Suppressor macrophage (primary cell): ENCODE data around the gene CEP78.

ENCODE experiments used
- DNase-seq, 4 experiments: peaks; one replicate each; pipeline ENCODE4 v3.0.0-alpha.2; 2020 to 2022

Gene CEP78

DNA sequence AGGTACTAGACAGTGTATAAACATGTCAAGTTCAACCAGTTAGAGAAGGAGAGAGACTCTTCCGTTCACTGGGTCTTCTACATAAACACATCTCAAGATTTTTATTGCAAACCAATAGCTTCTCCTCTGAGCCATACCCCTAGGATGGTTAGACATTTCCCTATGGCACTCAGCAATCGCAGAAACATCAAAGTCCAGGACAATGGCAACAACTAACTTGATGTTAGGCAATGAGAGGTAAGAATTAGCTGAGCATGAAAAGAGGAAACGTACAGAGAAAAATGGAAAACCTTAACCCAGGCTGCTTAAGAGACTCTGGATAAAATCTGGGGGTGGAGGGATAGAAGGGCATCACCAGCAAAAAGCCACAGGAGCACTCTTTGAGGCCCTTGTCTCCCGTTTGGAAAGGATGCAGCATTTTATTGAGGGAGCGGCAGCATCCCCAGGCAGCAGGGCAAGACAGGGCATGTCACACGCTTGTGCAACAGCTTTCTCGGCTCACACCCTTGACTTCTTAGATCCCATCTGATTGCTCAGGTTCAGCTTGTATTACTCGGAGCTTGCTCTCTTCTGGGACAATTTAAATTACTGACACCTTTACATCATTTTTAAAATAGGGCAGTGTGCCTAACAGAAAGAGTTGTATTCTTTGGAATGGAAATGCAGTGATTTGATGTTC, 52.5 kb downstream of the CEP78 start:
- DNase-seq: no peak

DNA sequence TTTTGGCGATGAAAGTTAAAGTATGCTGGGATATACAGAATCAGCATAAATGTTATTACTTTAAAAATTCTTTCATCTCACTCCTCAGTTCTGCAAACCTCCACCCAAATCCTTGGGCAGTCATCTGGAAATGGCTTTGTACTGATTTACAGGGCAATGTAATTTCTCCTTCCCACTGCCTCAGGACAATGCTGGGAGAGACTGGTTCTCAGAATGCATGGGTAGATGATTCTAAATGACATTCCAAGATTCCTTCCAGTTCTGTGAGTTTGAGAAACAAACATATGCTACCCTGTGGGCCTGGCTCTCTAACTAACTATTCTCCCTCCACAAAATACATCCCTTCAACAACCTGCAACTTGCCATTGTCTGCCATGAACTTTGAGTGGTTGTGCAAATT, 53.6 kb downstream of the CEP78 start:
- no peak for DNase-seq

DNA sequence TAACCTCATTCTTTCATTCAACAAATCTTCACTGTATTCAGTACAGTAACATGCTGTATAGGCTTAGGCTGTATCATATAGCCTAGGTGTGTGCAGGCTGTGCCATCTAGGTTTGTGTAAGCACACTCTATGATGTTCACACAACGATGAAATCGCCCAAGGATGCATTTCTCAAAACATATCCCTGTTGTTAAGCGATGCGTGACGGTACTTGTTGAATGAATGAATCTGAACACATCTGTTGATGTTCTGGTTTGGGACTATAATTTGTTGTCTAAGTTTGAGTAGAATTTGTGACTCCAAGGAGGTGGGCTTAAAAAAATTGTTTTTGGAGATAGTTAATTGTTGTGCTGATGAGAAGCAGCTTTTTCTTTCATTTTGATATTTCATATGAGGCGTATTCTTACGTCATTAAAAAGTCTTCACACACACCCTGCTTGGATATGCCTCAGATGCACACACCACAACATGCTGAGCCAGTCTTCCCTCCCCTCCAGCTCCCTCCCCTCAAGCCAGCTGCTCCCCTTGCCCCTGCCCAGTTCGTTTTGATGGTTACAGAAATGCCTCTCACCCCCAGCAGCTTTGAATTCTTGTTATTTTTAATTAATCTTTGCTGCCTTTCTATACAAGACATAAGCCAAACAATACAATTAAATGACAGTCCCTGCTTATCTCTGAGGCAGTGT, 55.5 kb downstream of the CEP78 start:
- DNase-seq: no peak

DNA sequence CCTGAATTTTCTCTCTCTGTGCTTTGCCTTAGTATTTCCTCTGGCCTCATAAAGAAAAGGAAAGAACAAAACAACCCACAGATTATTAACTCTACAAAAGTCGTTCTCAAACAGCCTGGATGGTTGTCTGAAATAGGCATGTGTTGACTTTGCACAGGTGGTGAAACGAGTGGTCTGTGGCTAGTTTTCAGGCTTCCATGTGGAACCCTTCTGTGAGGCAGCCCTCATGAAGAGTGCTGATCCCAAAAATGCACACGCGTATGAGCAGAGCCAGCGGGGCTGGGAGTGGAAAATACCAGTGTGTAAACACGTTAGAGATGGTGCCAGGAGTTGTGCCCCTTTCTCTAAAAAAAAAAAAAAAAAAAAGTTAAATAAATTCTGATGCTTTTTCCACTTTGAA, 56.2 kb downstream of the CEP78 start:
- DNase-seq: no peak

DNA sequence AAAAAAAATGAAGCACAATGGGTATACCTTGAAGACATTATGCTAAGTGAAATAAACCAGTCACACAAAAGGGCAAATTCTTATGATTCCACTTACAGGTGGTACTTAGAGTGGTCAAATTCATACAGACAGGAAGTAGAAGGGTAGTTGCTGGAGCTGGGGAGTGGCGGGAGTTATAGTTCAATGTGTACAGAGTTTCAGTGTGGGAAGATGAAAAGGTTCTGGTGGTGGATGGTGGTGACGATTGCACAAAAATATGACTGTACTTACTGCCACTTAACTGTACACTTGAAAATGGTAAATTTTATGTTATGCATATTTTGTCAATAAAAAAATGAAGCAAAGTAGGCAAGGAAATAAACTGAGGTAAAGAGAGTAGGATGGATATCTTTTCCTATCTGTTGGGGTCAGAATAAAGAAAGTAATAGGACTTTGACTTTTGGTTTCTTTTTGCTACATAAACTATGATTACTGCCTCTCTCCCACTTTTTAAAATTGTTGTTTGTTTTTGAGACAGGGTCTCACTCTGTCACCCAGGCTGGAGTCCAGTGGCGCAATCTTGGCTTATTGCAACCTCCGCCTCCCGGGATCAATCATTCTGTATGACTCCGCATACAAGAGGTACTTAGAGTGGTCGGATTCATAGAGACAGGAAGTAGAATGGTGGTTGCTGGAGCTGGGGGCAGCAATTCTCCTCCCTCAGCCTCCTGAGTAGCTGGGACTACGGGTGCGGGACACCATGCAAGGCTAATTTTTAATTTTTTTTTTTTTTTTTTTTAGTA, 57.0 kb downstream of the CEP78 start:
- peak in 1 of 4 experiments; percentile 19 for DNase-seq

DNA sequence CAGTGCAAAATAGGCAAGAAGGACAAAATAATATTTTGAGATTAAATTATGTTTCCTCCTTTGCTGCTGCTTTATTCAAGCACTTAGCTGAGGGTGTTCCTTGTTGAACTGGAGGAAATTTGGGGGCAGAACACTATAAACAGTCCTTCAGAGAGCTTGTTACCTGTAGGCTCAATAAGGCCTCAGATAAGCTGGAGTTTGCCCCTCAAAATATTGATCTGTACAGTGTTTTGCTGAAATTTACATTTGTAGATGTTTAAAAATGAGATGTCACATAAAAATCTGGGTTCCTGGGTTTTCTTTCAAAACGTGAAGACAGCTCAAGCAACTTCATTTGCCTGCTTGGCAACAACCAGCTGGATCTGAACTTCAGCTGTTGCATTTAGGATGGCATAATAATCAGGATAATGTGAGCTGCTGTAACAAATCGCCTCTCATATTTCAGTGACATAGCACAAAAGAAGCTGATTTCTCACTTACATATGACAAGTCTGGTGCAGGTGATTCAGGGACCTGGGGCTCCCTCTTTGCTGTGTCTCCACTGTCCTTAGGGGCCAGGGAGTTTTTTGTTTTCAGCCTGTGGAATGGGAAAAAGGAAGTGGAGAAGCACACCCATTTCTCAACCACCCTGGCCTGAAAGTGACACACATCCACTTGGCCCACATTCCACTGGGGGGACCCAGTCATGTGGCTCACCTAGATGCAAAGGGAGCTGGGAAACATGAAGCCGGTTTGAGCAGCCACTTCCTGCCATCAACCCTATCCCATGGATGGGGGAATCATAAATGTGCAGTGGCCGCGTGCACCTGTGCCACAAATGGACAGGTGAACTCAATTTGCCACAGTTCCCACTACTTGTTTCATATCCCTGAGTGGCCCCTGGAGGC, 58.7 kb downstream of the CEP78 start:
- DNase-seq: peak in 3 of 4 experiments; percentile 37 to 47 (median 44)

DNA sequence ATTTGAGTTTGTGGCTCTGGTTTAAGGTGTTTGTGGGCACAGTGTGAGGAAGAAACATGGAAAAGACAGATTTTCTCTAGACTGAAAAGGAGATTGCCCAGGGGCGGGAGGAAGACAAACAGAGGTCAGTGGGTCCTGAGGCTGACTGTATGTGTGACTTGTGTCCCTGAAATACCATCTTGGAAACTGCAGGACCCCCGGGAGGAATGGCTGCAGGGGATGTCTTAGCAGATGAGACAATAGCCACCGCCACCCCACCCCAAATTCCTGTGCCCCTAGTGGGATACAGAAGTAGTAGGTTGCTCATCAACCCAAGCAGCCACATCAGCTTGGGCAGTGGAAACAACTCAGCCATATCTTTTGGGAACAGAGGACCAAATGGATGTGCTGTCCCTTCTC, 59.3 kb downstream of the CEP78 start:
- DNase-seq: no peak

DNA sequence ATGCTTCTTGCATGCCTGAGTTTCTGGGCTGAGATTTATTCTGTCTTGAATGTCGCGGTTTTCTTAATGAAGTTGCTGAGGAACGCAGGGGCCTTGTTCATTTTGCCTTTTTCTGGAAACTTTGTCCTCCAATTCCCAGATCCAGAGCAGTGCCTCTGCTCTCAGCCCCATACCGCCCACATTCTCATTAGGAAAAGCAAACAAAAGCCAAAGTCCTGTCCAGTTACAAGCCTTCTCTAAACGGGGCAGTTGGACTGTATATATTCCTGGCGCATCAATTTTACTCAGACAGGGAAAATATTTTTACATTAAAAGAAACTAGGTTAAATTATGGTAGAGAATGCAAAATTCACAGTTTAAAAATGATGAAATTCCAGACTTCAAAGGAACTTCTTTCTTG, 59.9 kb downstream of the CEP78 start:
- DNase-seq: no peak

DNA sequence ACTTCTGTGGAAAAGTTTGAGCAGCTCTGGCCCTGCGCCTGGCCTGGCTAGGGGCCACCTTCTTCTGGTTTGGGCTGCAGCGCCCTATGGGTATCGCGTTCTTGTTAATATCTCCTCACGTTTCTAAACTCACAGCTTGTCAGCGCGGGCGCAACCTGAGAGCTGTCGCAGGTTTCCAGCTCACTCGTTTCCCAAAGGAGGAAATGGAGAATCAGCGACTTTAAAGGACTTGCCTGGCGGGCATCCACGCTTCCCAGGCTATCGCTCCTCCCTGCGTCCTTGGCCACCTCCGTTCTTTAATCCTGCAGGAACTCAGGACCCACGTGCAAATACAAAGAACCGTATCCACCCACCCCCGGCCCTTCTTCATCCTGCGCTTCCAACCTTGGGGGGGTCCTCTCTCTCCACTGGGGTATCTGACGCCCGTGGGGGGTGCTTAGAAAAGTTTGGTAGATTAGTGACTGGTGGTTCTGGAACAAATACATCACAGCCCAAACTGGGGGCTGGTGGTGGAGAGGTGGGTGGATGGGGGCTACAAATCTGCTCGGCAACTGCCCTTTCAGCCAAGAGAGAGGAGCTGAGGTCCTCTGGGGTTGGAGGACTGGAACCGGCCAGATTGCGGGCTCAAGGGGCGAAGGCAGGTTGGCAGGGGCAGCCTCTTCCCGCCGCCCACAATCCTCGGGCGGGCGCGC, 60.5 kb downstream of the CEP78 start:
- peak in 1 of 4 experiments; percentile 28 for DNase-seq

DNA sequence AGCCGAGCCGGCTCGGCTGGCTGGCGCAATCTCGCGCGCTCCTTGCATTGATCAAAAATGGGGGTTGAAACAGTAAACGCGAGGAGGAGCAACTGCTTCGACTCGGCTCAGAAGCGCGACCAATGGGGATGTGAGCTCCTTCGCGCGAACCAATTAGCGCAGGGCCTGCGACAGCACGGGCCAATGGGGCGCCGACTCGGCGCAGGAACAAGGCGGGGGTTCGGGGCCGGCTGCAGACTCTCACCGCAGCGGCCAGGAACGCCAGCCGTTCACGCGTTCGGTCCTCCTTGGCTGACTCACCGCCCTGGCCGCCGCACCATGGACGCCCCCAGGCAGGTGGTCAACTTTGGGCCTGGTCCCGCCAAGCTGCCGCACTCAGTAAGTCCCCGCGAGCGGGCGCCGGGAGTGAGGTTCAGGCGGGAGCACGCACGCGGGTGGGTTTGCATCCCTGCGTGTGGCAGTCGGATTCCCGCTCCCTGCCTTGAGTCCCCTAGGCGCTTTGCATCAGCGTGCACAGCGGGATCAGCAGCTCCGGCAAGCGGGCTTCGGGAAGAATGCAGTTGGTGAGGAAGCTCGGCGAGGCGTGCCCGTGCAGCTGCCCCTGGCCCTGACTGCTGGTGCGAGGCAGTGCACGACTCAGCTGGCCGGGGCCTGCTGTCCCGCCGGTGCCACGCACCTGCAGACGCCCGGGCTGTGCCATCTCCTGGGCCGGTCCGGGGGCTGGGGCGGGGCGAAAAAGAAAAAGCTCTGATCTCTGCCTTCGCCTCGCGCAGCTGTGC, 61.2 kb downstream of the CEP78 start, which contains the start of gene PSAT1:
Gene PSAT1, plus strand, starts transcription at position 233 of the 779 bp plus-strand sequence. Its CDS starts 86 bp downstream, at position 319.
- peak; percentile 85 to 93 (median 90) for DNase-seq

DNA sequence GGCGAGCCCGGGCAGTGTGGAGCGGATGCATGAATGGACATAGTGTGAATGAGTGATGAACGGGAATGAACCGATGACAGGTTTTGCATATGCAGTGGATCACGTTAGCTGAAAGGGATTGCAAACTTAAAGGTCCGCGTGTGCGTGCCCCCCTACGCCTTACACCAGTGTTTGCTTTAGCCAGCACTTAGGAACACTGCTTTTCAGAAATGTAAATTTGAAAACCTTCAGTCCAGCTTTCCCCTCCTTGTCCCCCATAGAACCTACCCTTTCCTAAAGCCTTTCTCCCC, 61.7 kb downstream of the CEP78 start:
- DNase-seq: no peak

DNA sequence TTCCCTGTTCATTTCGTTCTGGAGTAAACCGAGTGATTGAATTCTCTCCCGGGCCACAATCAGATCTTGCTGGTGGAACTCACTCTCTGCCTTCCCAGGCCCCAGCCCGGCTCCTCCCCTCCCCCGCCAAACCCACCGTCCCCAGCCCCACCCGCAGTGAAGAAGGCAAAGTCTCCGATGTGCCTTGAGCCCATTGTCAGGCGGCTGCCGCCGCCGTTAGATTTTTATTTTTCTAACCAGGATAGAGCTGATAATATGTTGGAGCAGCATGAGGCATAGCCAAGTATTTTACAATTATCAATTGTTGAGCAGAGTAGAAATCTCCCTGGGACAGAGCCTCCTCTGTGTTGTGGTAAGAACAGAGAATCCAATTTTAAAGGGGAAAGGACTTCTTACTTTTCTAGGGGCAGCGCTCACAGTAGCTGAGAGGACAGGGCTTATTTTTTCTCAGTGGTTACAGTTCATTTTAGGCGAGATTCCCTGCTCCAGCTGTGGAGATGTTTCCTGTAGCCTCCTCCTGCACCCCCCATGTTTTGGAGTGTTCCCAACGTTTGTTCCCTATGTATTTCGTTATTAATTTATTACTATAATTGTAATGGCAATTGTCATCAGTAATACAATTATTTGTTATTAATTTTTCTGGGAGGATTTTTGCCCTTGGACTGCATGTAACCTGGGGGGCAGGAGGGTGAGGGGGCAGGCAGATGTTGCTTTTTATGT, 62.3 kb downstream of the CEP78 start:
- DNase-seq: no peak

DNA sequence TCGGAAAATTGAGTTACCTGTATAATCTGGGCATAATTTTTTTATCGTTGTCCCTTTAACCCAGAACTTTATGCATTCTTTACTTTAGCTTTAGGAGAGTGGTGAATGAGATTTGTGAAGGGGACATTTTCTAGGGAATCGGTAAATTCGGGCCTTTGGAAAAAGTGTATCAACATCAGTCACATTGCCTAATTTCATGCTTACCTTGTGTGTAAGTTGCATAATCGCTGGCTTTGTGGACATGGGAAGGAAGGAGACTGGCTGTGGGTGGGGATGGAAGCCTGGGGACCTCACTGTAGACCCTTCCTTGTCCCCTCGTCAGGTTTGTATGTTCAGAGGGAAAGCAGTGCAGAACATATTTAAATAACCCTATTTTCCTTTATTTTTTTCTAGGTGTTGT, 64.3 kb downstream of the CEP78 start:
- no peak for DNase-seq

DNA sequence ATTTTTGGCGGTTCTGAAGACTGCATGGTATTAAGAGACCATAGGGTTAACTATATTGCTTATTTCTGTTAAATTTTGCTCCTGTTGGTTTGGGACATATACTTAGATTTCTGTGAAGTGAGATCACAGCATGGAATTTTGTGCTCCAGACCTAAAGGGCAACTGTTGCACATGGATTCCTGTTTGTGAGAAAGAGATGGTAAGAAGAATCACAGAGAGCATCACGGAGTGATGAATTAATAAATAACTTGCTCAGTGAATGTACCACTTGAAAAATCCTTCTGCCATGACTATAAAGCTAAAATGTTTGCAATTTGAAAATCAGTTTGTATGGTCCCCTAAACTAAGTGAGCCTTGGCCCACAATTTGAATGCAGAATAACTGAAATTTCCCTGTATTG, 65.6 kb downstream of the CEP78 start:
- DNase-seq: no peak

DNA sequence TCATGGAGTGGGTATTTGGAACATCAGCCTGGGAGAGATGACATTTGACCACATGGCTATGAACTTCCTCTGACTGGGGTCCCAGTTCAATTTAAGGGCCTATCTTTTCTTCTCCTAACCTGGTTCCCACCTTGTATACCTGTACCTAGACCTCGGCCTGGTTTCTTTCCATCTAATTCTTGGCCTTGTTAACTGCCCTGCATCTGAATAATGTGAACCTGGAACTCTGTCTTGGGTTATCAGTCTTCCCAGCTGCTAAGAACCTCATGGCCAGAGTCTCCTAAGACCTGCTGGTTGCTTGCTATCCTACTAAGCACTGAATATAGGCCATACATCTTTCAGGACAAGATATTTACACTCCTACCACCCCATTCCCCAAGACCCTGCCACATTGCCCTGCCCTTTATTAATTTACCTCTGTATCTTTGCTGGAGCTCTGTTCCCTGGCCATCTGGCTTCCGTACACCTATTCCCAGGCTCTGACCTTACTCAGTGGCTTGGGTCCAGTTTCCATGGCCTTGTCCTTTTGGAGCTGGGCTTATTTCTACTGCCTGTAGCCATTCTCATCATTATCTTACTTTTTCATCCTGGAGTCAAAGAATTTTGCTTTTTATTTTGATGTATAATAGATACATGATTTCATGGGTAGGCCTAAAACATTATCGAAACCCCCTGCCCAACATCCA, 67.6 kb downstream of the CEP78 start:
- no peak for DNase-seq

DNA sequence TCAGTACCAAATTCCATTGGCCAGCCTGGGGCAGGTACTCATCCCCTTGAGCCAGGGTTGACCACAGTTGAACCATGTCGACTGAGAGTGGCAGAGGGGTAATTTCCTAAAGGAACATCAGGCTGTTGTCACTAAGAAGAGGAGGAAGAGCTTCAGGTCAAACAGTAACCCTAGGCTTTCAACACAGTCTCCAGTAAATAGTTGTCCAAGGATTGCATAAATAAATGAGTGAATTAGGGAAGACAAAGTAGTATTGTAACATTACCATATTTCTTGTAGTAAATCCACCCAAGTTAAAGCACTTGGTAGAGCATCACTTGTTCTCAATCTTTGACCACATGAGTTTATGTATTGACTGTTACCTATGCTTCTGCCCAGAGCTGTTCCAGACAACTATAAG, 68.5 kb downstream of the CEP78 start:
- DNase-seq: no peak

DNA sequence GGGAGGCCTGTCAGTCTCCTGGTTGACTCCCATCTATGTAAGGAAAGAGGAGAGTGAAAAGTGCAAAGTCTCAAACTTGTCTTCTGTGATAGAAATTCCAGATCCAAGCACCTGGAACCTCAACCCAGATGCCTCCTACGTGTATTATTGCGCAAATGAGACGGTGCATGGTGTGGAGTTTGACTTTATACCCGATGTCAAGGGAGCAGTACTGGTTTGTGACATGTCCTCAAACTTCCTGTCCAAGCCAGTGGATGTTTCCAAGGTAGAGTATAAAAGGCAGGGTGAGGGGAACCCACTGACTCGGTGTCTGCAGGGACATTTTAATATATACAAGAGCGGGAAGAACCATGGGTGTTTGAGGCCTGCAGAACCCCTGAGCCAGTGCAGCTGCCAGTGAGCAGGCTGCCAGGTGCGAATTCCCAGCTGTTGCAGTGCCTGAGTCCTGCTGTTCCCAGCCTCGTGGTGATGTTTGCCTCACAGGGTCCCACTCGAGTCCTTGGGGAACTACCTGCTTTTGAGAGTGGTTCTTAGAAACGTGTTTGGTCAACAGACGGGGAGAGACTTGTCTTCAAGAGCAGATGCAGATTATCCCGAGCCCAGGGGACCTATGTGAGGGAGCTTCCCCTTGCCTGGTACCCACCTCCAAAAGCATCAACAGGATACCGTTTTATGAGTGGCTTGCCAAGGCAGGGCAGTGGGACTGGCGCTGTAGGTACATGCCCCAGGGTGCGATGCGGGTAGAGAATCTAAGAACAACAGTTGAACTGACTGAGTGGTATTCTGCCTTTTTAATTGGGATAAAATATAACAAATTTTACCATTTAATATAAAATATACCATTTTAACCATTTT, 70.6 kb downstream of the CEP78 start:
- DNase-seq: no peak

DNA sequence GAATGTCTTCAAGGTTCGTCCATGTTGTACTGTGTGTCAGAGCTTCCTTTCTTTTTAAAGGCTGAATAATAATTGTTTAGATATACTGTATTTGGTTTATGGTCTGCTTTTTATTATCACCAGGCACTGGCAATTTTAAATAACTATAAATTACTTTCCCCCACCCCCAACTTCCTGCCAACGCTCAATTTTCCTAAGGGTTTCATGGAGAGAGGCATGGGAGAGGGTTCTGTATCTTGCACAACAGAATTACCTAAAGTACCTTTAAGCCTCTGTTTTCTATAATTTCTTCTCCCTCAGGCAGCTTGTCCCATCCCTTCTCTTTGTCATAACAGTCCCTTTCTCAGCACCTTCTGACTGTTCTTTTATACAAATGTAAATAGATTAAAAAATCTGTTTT, 71.5 kb downstream of the CEP78 start:
- no peak for DNase-seq

DNA sequence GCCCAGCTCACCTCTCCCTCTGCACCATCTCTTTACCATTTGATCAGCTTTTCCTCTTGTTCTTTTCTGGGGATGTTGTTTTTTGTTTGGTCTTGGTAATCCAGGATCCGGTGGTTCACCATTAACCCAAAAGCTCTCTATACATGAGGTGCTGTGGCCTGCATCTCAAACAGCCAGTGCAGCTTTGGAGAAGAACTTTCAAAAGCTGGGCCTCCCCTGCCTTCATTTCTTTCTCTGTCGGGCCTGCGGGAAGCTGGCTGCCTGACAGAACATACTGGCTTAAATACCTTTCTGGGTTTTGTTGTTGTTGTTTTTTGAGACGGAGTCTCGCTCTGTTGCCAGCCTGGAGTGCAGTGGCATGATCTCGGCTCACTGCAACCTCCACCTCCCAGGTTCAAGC, 73.2 kb downstream of the CEP78 start:
- DNase-seq: no peak
